Measurements from ENCODE around the gene XCR1. TPM values are rescaled to one million over a fixed set of nuclear protein-coding genes. Genes with fewer than 3 reads are reported as not detected.
"Not testable (repeated sequence)": the region's sequence is repeated elsewhere in the genome, so short reads cannot be mapped to it uniquely, and the experiment has no call there.

XCR1 gene
- total RNA-seq, 1 experiment from 2014 or later = not detected

DNA sequence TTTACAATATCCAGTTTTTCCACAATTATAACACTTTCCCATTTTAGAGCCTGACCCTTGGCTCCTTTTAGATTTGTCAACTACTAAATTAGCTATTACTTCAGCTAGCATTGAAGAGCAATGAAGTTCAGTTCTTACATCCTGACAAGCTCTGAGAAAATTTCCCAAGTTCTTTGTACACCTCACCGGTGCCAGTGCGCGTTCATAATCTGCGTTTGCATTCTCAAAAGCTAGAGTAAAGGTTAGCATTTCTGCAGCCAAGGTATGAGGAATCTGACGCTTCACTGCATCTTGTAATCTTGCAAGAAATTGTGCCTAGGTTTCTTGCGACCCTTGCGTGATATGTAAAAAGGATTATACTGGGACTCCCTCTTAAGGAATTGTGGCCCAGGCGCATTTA lies 25.2 kb upstream of the XCR1 start:
- CTCF ChIA-PET = no interaction called here
- Histone ChIP-seq H3K27me3 (replicated peaks; ENCODE audit: insufficient read depth, low read depth, low read length, poor library complexity) (no peaks in the 10 kb centered on the region), H3K36me3 (ENCODE audit: insufficient read depth, low read length, poor library complexity, severe bottlenecking) (no peaks in the 10 kb centered on the region), H3K27ac (ENCODE audit: low read depth, low read length, poor library complexity, severe bottlenecking) (no peak overlapping the region), H3K4me3 (ENCODE audit: low read depth, low read length, poor library complexity, severe bottlenecking) (no peak overlapping the region), H3K4me1 (ENCODE audit: insufficient read depth, low read length, poor library complexity, severe bottlenecking) (no peaks in the 10 kb centered on the region), H3K9me3 (ENCODE audit: low read depth, low read length, poor library complexity, severe bottlenecking) (no peaks in the 10 kb centered on the region)
- intact Hi-C loops (cut with micrococcal nuclease; ENCODE audit: unreplicated experiment) = no loop called here
- no TSS peak for BruUV-seq (replicated peaks)
- POLR2A ChIA-PET (ENCODE audit: low non-redundant PET) = no interaction called here
- no peak for TF ChIP-seq EZH2 (IDR thresholded peaks at IDR 0.05; ENCODE audit: borderline replicate concordance, low read depth, low read length, poor library complexity, severe bottlenecking)
- TF ChIP-seq, protein P1, sequence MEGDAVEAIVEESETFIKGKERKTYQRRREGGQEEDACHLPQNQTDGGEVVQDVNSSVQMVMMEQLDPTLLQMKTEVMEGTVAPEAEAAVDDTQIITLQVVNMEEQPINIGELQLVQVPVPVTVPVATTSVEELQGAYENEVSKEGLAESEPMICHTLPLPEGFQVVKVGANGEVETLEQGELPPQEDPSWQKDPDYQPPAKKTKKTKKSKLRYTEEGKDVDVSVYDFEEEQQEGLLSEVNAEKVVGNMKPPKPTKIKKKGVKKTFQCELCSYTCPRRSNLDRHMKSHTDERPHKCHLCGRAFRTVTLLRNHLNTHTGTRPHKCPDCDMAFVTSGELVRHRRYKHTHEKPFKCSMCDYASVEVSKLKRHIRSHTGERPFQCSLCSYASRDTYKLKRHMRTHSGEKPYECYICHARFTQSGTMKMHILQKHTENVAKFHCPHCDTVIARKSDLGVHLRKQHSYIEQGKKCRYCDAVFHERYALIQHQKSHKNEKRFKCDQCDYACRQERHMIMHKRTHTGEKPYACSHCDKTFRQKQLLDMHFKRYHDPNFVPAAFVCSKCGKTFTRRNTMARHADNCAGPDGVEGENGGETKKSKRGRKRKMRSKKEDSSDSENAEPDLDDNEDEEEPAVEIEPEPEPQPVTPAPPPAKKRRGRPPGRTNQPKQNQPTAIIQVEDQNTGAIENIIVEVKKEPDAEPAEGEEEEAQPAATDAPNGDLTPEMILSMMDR (conservative IDR thresholded peaks at IDR 0.05; ENCODE audit: low read depth, low read length) = no peak
- no peak for DNase-seq (ENCODE audit: low spot score)

DNA sequence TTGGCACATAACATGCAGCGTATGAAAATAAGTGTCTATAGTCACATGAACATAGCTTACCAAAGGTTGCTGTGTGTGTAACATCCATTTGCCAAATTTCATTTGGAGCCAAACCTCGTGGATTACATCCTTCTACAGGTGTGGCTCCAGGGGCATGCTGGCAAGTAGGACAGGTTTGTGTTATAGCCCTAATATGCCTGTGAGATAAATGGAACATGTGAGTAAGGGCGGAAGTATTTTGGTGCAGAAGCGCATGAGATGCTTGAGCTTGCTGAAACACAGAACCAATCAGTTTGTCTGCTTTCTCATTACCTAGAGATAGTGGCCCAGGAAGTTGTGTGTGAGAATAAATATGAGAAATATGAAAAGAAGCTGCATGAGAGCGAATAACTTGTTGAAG lies 21.8 kb upstream of the XCR1 start:
- Histone ChIP-seq H3K9me3 (ENCODE audit: low read depth, low read length, poor library complexity, severe bottlenecking) (no peaks in the 10 kb centered on the region), H3K4me3 (ENCODE audit: low read depth, low read length, poor library complexity, severe bottlenecking) (no peak overlapping the region), H3K36me3 (ENCODE audit: insufficient read depth, low read length, poor library complexity, severe bottlenecking) (no peaks in the 10 kb centered on the region), H3K27ac (ENCODE audit: low read depth, low read length, poor library complexity, severe bottlenecking) (no peak overlapping the region), H3K27me3 (replicated peaks; ENCODE audit: insufficient read depth, low read depth, low read length, poor library complexity) (no peaks in the 10 kb centered on the region), H3K4me1 (ENCODE audit: insufficient read depth, low read length, poor library complexity, severe bottlenecking) (no peaks in the 10 kb centered on the region)
- intact Hi-C loops (cut with micrococcal nuclease; ENCODE audit: unreplicated experiment) = no loop called here
- ChIA-PET CTCF (no interaction called here), POLR2A (ENCODE audit: low non-redundant PET) (no interaction called here)
- TF ChIP-seq EZH2 (IDR thresholded peaks at IDR 0.05; ENCODE audit: borderline replicate concordance, low read depth, low read length, poor library complexity, severe bottlenecking) = no peak
- TF ChIP-seq, protein P1 (conservative IDR thresholded peaks at IDR 0.05; ENCODE audit: low read depth, low read length) = no peak
- no peak for DNase-seq (ENCODE audit: low spot score)
- BruUV-seq (replicated peaks) = no TSS peak

DNA sequence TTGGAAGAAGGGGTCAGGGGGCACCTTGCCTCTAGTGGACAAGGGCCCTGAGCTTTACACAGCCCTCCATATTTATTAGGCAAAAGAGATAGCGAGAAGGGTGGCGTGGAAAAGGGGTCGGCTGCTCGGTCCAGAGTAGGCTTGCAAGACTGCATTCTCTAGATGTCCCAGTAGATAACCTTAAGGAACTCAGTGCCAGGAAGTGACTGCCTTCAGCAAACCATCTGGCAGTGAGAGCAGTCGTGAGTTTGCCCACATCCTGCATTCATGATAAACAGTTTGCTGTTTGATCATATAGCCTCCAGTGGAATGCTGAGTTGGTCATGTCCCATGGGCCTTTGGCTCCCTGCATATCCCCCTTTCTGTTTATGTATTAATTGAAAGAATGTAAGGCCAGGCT lies 18.9 kb upstream of the XCR1 start:
- DNase-seq (ENCODE audit: low spot score); H3K27me3 ChIP-seq (replicated peaks; ENCODE audit: insufficient read depth, low read depth, low read length, poor library complexity); H3K4me1 ChIP-seq (ENCODE audit: insufficient read depth, low read length, poor library complexity, severe bottlenecking); intact Hi-C loops (cut with micrococcal nuclease; ENCODE audit: unreplicated experiment); BruUV-seq (replicated peaks); H3K4me3 ChIP-seq (ENCODE audit: low read depth, low read length, poor library complexity, severe bottlenecking); H3K36me3 ChIP-seq (ENCODE audit: insufficient read depth, low read length, poor library complexity, severe bottlenecking); POLR2A ChIA-PET (ENCODE audit: low non-redundant PET); H3K27ac ChIP-seq (ENCODE audit: low read depth, low read length, poor library complexity, severe bottlenecking); H3K9me3 ChIP-seq (ENCODE audit: low read depth, low read length, poor library complexity, severe bottlenecking); CTCF ChIA-PET: not testable (repeated sequence)

DNA sequence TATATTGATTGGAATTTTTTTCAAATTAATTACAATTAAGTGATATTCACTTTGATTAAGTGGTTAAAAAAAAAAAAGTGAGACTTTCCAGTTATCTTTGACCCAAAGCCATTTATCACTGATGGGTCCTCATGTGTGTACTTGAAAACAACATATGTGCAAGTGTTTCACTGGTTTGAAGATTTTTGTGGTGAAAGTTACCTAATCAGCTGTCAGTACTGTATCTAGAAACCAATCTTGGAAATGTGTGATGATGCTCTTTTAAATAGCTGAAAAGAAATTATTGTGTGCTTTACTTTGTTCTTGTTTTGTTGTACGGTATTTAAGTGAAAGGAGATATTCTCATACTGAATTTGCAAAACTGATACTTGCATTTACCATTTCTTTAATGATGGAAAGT lies 11.6 kb upstream of the XCR1 start:
- Histone ChIP-seq H3K27ac (ENCODE audit: low read depth, low read length, poor library complexity, severe bottlenecking) (no peak overlapping the region), H3K4me1 (ENCODE audit: insufficient read depth, low read length, poor library complexity, severe bottlenecking) (no peaks in the 10 kb centered on the region), H3K36me3 (ENCODE audit: insufficient read depth, low read length, poor library complexity, severe bottlenecking) (no peaks in the 10 kb centered on the region), H3K4me3 (ENCODE audit: low read depth, low read length, poor library complexity, severe bottlenecking) (no peak overlapping the region), H3K27me3 (replicated peaks; ENCODE audit: insufficient read depth, low read depth, low read length, poor library complexity) (no peaks in the 10 kb centered on the region), H3K9me3 (ENCODE audit: low read depth, low read length, poor library complexity, severe bottlenecking) (no peaks in the 10 kb centered on the region)
- TF ChIP-seq EZH2 (IDR thresholded peaks at IDR 0.05; ENCODE audit: borderline replicate concordance, low read depth, low read length, poor library complexity, severe bottlenecking) = no peak
- TF ChIP-seq, protein P1 (conservative IDR thresholded peaks at IDR 0.05; ENCODE audit: low read depth, low read length) = no peak
- ChIA-PET CTCF (no interaction called here), POLR2A (ENCODE audit: low non-redundant PET) (no interaction called here)
- BruUV-seq (replicated peaks) = no TSS peak
- no peak for DNase-seq (ENCODE audit: low spot score)
- intact Hi-C loops (cut with micrococcal nuclease; ENCODE audit: unreplicated experiment) = no loop called here

DNA sequence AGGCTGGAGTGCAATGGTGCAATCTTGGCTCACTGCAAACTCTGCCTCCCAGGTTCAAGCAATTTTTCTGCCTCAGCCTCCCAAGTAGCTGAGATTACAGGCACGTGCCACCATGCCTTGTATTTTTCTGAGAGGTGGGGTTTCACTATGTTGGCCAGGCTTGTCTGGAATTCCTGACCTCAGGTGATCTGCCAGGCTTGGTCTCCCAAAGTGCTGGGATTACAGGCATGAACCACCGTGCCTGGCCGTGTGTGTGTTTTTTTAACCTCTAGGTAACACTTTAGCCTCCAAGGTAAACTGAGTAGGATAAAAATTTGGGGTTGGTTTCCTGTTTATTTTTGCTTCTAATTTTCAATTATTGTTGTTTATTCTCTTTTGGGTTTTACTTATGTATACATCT lies 10.8 kb upstream of the XCR1 start:
- H3K4me3 ChIP-seq (ENCODE audit: low read depth, low read length, poor library complexity, severe bottlenecking); CTCF ChIA-PET; H3K27ac ChIP-seq (ENCODE audit: low read depth, low read length, poor library complexity, severe bottlenecking); BruUV-seq (replicated peaks); H3K4me1 ChIP-seq (ENCODE audit: insufficient read depth, low read length, poor library complexity, severe bottlenecking); intact Hi-C loops (cut with micrococcal nuclease; ENCODE audit: unreplicated experiment); H3K9me3 ChIP-seq (ENCODE audit: low read depth, low read length, poor library complexity, severe bottlenecking); DNase-seq (ENCODE audit: low spot score); H3K27me3 ChIP-seq (replicated peaks; ENCODE audit: insufficient read depth, low read depth, low read length, poor library complexity); H3K36me3 ChIP-seq (ENCODE audit: insufficient read depth, low read length, poor library complexity, severe bottlenecking); POLR2A ChIA-PET (ENCODE audit: low non-redundant PET): not testable (repeated sequence)

Measured in A673 (cell line).